GM19328 (cell line): ENCODE data around the gene BCL11A.

Experiments used
- ATAC-seq: cut with Tn5 transposase; IDR thresholded peaks from one replicate; pipeline ENCODE4 v1.9.1; 2021; ENCODE audit warnings: mild to moderate bottlenecking, moderate library complexity; ENCODE audit not compliant: unreplicated experiment

Gene BCL11A

GRCh38 chr2:60546756-60547420 is 6.6 kb downstream of the BCL11A start:
- ATAC-seq, result no peak

- ATAC-seq, result no peak
Measured at GRCh38 chr2:60544954-60545560, 8.4 kb downstream of the BCL11A start.

- no peak for ATAC-seq
Measured at GRCh38 chr2:60544062-60544461, 9.4 kb downstream of the BCL11A start.

GRCh38 chr2:60541056-60541651 is 12.3 kb downstream of the BCL11A start:
- ATAC-seq, result no peak

- no peak for ATAC-seq
Measured at GRCh38 chr2:60540074-60540473, 13.4 kb downstream of the BCL11A start.

- ATAC-seq, result no peak
Measured at GRCh38 chr2:60539140-60539539, 14.3 kb downstream of the BCL11A start.

GRCh38 chr2:60538101-60538500 is 15.4 kb downstream of the BCL11A start:
- ATAC-seq, result no peak

- no peak for ATAC-seq
Measured at GRCh38 chr2:60536746-60537145, 16.7 kb downstream of the BCL11A start.

GRCh38 chr2:60535685-60536312 is 17.7 kb downstream of the BCL11A start:
- peak; percentile 70 for ATAC-seq

- no peak for ATAC-seq
Measured at GRCh38 chr2:60534892-60535684, 18.4 kb downstream of the BCL11A start.

GRCh38 chr2:60534052-60534685 is 19.3 kb downstream of the BCL11A start:
- ATAC-seq, result no peak

- ATAC-seq, result no peak
Measured at GRCh38 chr2:60533101-60534051, 20.1 kb downstream of the BCL11A start.

GRCh38 chr2:60532421-60532820 is 21.0 kb downstream of the BCL11A start:
- no peak for ATAC-seq

- no peak for ATAC-seq
Measured at GRCh38 chr2:60531701-60532133, 21.7 kb downstream of the BCL11A start.

GRCh38 chr2:60530660-60531281 is 22.7 kb downstream of the BCL11A start:
- ATAC-seq, result no peak

- ATAC-seq, result no peak
Measured at GRCh38 chr2:60529785-60530627, 23.4 kb downstream of the BCL11A start.

GRCh38 chr2:60529136-60529784 is 24.2 kb downstream of the BCL11A start:
- ATAC-seq, result no peak
